Testis (tissue), 2 donors: ENCODE data around the gene HAPLN2.

ENCODE experiments used
- CTCF ChIP-seq, 3 experiments: fragments of 450-650 bp in 2 of 3; fragments of 200-600 bp in 1 of 3; sonication (generic) in 1 of 3; IDR thresholded peaks; one replicate each; pipeline ENCODE4 v1.5.1; 2016 to 2019; ENCODE audit warnings: antibody characterized with exemption in 3 of 3, mild to moderate bottlenecking in 2 of 3, moderate library complexity in 1 of 3
- POLR2A ChIP-seq: fragments of 450-650 bp; IDR thresholded peaks from one replicate; pipeline ENCODE4 v1.6.1; 2017; ENCODE audit warnings: antibody characterized with exemption, mild to moderate bottlenecking, moderate library complexity

- TF ChIP-seq CTCF (IDR thresholded peaks at IDR 0.05) = no peak
- no peak for TF ChIP-seq POLR2A
These were observed 28.1 kb upstream of the HAPLN2 start for GRCh38 chr1:156591181-156591431.
